Hepatocyte (in vitro differentiated cells): Measurements from ENCODE around the gene PABPC3.

Experiments
- EZH2 ChIP-seq: fragments of 200-600 bp; sonication (generic); IDR thresholded peaks from 2 replicates; pipeline ENCODE4 v1.6.1; 2016; ENCODE audit warnings: antibody characterized with exemption, mild to moderate bottlenecking, borderline replicate concordance
- EZH2phosphoT487 ChIP-seq: fragments of 200-600 bp; sonication (generic); IDR thresholded peaks from one replicate; pipeline ENCODE4 v1.6.1; 2018; ENCODE audit warnings: antibody characterized with exemption, mild to moderate bottlenecking, low read depth, moderate library complexity; ENCODE audit not compliant: unreplicated experiment, severe bottlenecking
- TF ChIP-seq, protein P1 (sequence below): fragments of 200-600 bp; sonication (generic); IDR thresholded peaks from 2 replicates; pipeline ENCODE4 v1.5.1; 2016; ENCODE audit warnings: antibody characterized with exemption, mild to moderate bottlenecking; ENCODE audit not compliant: poor library complexity

DNA sequence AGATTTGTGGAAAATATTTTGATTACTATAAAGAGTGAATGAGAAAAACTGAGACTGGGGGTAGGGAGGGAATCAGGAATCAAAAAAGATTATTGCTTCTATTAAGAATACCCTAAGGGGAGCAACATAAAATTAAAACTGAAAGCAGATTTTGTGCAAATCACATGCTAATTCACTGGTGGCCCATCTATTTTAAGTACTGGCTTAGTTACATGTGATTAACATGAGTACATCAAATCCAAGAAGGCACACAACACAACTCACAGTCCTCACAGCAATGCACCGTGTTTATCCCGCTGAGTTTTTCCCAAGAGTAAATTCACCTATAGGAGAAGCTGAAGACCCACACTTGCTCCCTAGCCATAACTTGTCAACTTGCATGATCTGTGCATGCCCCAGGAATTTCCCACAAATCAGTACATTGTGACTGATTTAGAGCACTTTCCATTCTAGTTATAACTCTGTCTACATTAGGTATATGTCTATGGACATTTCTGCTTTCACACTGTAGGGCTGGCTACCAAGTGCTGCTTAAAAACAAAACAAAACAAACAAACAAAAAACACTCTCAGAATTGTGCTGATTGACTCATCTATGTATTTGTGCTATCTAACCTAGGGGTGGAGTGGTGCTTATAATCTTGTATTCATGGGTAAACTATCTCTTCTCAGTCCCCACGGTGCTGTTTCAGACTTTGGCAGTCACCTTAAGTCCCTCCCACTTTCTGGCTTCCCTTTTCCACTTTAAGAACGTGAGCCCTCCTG, 51.9 kb downstream of the PABPC3 start:
- TF ChIP-seq, protein P1, sequence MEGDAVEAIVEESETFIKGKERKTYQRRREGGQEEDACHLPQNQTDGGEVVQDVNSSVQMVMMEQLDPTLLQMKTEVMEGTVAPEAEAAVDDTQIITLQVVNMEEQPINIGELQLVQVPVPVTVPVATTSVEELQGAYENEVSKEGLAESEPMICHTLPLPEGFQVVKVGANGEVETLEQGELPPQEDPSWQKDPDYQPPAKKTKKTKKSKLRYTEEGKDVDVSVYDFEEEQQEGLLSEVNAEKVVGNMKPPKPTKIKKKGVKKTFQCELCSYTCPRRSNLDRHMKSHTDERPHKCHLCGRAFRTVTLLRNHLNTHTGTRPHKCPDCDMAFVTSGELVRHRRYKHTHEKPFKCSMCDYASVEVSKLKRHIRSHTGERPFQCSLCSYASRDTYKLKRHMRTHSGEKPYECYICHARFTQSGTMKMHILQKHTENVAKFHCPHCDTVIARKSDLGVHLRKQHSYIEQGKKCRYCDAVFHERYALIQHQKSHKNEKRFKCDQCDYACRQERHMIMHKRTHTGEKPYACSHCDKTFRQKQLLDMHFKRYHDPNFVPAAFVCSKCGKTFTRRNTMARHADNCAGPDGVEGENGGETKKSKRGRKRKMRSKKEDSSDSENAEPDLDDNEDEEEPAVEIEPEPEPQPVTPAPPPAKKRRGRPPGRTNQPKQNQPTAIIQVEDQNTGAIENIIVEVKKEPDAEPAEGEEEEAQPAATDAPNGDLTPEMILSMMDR, result no peak
- TF ChIP-seq EZH2phosphoT487 (no peak), EZH2 (no peak)
